ENCODE results near the gene MYL9. TPM values are rescaled to one million over a fixed set of nuclear protein-coding genes. Genes with fewer than 3 reads are reported as not detected.
A peak's percentile ranks its signal among the peaks of the same experiment; 100 is the strongest.

MYL9 gene
- total and polyA plus RNA-seq, 2 experiments from 2014 or later: 29.7 to 100 TPM

DNA sequence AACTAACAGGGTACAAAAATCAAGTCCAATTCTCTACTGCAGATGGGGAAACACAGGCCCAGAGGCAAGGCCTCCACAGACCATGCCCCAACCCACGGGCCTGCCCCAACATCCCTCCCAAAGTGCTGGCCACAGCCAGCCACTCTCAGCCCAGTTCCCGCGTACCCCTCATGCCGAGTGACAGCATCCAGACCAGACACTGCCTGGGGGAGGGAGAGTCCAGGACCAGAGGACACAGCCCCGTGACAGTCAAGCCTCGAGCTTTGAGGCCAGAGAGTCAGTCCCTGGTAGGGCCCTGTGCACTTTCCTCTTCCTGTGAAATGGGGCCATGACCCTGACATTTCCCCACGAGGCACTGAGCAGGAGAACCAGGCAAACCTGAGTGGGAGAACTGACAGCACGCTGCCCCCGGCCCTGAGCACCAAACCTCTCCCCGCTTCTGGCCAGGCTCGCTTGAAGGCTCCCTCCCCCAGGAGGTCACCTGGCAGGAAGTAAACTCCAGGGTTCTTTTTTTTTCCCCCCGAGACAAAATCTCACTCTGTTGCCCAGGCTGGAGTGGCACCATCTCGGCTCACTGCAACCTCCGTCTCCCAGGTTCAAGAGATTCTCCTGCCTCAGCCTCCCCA lies 4.9 kb downstream of the MYL9 start:
- TF ChIP-seq NANOG (IDR thresholded peaks at IDR 0.05; ENCODE audit: borderline replicate concordance) (no peak), POLR2AphosphoS5 (IDR thresholded peaks at IDR 0.05; ENCODE audit: low read depth) (no peak), JUNB (IDR thresholded peaks at IDR 0.05; ENCODE audit: unreplicated experiment) (no peak), ZNF331 (CRISPR knock-in tag; IDR thresholded peaks at IDR 0.05; ENCODE audit: low read depth) (no peak), EZH2 (IDR thresholded peaks at IDR 0.05; ENCODE audit: low read depth, unreplicated experiment) (no peak), ZNF114 (CRISPR knock-in tag; IDR thresholded peaks at IDR 0.05) (no peak), CREB1 (CRISPR knock-in tag; IDR thresholded peaks at IDR 0.05; ENCODE audit: low read depth) (no peak), EZH2phosphoT487 (IDR thresholded peaks at IDR 0.05; ENCODE audit: unreplicated experiment) (no peak), STAT1 (IDR thresholded peaks at IDR 0.05; ENCODE audit: unreplicated experiment) (no peak)
- TF ChIP-seq, protein P1, sequence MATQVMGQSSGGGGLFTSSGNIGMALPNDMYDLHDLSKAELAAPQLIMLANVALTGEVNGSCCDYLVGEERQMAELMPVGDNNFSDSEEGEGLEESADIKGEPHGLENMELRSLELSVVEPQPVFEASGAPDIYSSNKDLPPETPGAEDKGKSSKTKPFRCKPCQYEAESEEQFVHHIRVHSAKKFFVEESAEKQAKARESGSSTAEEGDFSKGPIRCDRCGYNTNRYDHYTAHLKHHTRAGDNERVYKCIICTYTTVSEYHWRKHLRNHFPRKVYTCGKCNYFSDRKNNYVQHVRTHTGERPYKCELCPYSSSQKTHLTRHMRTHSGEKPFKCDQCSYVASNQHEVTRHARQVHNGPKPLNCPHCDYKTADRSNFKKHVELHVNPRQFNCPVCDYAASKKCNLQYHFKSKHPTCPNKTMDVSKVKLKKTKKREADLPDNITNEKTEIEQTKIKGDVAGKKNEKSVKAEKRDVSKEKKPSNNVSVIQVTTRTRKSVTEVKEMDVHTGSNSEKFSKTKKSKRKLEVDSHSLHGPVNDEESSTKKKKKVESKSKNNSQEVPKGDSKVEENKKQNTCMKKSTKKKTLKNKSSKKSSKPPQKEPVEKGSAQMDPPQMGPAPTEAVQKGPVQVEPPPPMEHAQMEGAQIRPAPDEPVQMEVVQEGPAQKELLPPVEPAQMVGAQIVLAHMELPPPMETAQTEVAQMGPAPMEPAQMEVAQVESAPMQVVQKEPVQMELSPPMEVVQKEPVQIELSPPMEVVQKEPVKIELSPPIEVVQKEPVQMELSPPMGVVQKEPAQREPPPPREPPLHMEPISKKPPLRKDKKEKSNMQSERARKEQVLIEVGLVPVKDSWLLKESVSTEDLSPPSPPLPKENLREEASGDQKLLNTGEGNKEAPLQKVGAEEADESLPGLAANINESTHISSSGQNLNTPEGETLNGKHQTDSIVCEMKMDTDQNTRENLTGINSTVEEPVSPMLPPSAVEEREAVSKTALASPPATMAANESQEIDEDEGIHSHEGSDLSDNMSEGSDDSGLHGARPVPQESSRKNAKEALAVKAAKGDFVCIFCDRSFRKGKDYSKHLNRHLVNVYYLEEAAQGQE (IDR thresholded peaks at IDR 0.05; ENCODE audit: unreplicated experiment): no peak
- TF ChIP-seq, protein P2, sequence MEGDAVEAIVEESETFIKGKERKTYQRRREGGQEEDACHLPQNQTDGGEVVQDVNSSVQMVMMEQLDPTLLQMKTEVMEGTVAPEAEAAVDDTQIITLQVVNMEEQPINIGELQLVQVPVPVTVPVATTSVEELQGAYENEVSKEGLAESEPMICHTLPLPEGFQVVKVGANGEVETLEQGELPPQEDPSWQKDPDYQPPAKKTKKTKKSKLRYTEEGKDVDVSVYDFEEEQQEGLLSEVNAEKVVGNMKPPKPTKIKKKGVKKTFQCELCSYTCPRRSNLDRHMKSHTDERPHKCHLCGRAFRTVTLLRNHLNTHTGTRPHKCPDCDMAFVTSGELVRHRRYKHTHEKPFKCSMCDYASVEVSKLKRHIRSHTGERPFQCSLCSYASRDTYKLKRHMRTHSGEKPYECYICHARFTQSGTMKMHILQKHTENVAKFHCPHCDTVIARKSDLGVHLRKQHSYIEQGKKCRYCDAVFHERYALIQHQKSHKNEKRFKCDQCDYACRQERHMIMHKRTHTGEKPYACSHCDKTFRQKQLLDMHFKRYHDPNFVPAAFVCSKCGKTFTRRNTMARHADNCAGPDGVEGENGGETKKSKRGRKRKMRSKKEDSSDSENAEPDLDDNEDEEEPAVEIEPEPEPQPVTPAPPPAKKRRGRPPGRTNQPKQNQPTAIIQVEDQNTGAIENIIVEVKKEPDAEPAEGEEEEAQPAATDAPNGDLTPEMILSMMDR (conservative IDR thresholded peaks at IDR 0.05; ENCODE audit: low read depth in 2 of 2): no peak
- TF ChIP-seq, protein P3, sequence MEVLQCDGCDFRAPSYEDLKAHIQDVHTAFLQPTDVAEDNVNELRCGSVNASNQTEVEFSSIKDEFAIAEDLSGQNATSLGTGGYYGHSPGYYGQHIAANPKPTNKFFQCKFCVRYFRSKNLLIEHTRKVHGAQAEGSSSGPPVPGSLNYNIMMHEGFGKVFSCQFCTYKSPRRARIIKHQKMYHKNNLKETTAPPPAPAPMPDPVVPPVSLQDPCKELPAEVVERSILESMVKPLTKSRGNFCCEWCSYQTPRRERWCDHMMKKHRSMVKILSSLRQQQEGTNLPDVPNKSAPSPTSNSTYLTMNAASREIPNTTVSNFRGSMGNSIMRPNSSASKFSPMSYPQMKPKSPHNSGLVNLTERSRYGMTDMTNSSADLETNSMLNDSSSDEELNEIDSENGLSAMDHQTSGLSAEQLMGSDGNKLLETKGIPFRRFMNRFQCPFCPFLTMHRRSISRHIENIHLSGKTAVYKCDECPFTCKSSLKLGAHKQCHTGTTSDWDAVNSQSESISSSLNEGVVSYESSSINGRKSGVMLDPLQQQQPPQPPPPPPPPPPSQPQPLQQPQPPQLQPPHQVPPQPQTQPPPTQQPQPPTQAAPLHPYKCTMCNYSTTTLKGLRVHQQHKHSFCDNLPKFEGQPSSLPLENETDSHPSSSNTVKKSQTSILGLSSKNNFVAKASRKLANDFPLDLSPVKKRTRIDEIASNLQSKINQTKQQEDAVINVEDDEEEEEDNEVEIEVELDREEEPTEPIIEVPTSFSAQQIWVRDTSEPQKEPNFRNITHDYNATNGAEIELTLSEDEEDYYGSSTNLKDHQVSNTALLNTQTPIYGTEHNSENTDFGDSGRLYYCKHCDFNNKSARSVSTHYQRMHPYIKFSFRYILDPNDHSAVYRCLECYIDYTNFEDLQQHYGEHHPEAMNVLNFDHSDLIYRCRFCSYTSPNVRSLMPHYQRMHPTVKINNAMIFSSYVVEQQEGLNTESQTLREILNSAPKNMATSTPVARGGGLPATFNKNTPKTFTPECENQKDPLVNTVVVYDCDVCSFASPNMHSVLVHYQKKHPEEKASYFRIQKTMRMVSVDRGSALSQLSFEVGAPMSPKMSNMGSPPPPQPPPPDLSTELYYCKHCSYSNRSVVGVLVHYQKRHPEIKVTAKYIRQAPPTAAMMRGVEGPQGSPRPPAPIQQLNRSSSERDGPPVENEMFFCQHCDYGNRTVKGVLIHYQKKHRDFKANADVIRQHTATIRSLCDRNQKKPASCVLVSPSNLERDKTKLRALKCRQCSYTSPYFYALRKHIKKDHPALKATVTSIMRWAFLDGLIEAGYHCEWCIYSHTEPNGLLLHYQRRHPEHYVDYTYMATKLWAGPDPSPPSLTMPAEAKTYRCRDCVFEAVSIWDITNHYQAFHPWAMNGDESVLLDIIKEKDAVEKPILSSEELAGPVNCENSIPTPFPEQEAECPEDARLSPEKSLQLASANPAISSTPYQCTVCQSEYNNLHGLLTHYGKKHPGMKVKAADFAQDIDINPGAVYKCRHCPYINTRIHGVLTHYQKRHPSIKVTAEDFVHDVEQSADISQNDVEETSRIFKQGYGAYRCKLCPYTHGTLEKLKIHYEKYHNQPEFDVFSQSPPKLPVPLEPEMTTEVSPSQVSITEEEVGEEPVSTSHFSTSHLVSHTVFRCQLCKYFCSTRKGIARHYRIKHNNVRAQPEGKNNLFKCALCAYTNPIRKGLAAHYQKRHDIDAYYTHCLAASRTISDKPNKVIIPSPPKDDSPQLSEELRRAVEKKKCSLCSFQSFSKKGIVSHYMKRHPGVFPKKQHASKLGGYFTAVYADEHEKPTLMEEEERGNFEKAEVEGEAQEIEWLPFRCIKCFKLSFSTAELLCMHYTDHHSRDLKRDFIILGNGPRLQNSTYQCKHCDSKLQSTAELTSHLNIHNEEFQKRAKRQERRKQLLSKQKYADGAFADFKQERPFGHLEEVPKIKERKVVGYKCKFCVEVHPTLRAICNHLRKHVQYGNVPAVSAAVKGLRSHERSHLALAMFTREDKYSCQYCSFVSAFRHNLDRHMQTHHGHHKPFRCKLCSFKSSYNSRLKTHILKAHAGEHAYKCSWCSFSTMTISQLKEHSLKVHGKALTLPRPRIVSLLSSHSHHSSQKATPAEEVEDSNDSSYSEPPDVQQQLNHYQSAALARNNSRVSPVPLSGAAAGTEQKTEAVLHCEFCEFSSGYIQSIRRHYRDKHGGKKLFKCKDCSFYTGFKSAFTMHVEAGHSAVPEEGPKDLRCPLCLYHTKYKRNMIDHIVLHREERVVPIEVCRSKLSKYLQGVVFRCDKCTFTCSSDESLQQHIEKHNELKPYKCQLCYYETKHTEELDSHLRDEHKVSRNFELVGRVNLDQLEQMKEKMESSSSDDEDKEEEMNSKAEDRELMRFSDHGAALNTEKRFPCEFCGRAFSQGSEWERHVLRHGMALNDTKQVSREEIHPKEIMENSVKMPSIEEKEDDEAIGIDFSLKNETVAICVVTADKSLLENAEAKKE (CRISPR knock-in tag; IDR thresholded peaks at IDR 0.05): no peak
- TF ChIP-seq, protein P4, sequence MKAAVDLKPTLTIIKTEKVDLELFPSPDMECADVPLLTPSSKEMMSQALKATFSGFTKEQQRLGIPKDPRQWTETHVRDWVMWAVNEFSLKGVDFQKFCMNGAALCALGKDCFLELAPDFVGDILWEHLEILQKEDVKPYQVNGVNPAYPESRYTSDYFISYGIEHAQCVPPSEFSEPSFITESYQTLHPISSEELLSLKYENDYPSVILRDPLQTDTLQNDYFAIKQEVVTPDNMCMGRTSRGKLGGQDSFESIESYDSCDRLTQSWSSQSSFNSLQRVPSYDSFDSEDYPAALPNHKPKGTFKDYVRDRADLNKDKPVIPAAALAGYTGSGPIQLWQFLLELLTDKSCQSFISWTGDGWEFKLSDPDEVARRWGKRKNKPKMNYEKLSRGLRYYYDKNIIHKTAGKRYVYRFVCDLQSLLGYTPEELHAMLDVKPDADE (IDR thresholded peaks at IDR 0.05): no peak
- Mint-ChIP-seq H3K36me3 (ENCODE audit: low read depth) (peaks cover 28% of the 10 kb centered on the region), H3K27me3 (ENCODE audit: insufficient read depth, low read depth, poor library complexity) (peaks cover 10% of the 10 kb centered on the region), H3K4me1 (peaks cover 27% of the 10 kb centered on the region), H3K4me3 (no peak overlapping the region), H3K9me3 (no peaks in the 10 kb centered on the region), H3K27ac (0 out of 2 replicates have a peak overlapping the region, but pooled peaks have one; percentile 62)
- H3F3A ChIP-seq (replicated peaks; ENCODE audit: low read depth): peaks cover 15% of the 10 kb centered on the region; the same call in 1 of the 2 replicates
- ATAC-seq (no peak), DNase-seq (ENCODE audit: low spot score) (no peak)
- no peaks in the 10 kb centered on the region for H3K27me3 ChIP-seq (ENCODE audit: insufficient read depth)
- no peaks in the 10 kb centered on the region for H3K9me2 ChIP-seq (ENCODE audit: insufficient read depth)
- H3K4me2 ChIP-seq: no peak overlapping the region
- H3K27ac ChIP-seq (ENCODE audit: low read depth): no peak overlapping the region
- H4K20me1 ChIP-seq (replicated peaks; ENCODE audit: insufficient read depth): peaks cover 4% of the 10 kb centered on the region
- peaks cover 18% of the 10 kb centered on the region for H3K79me2 ChIP-seq (replicated peaks; ENCODE audit: insufficient read depth)
- no peaks in the 10 kb centered on the region for H3K36me3 ChIP-seq (ENCODE audit: insufficient read depth)
- no peak overlapping the region for H3K4me3 ChIP-seq
- H3K4me1 ChIP-seq (ENCODE audit: insufficient read depth): peaks cover 10% of the 10 kb centered on the region
- H2AFZ ChIP-seq: no peak overlapping the region

Measured in GM23338 (cell line).